ENCODE results near the gene TKTL1. TPM values are rescaled to one million over a fixed set of nuclear protein-coding genes. Genes with fewer than 3 reads are reported as not detected.
A peak's percentile ranks its signal among the peaks of the same experiment; 100 is the strongest.

The TKTL1 gene
- polyA plus RNA-seq, 3 donors, result 0.05 to 0.40 (median 0.11) TPM

- H3K27ac ChIP-seq (ENCODE audit: low read depth, low read length), result peak overlapping the region; percentile 83
- 3 to 53% (median 43%) methylated on average over 10 to 13 of the region's 13 CpGs for WGBS, 3 donors
Measured at GRCh38 chrX:154369449-154370299, 74.1 kb downstream of the TKTL1 start.

GRCh38 chrX:154370300-154371016 is 74.9 kb downstream of the TKTL1 start:
- WGBS, 3 donors, result 0 to 42% (median 37%) methylated on average over 2 to 63 of the region's 63 CpGs
- peak overlapping the region; percentile 38 for H3K27ac ChIP-seq (ENCODE audit: low read depth, low read length)

- 0 to 26% (median 1%) methylated on average over 30 to 77 of the region's 77 CpGs for WGBS, 3 donors
- H3K27ac ChIP-seq (ENCODE audit: low read depth, low read length), result no peak overlapping the region
Measured at GRCh38 chrX:154371017-154371788, 75.6 kb downstream of the TKTL1 start.

GRCh38 chrX:154371789-154372300 is 76.2 kb downstream of the TKTL1 start:
- H3K27ac ChIP-seq (ENCODE audit: low read depth, low read length), result no peak overlapping the region
- 5 to 40% (median 22%) methylated on average over 10 to 41 of the region's 43 CpGs for WGBS, 3 donors

GRCh38 chrX:154372612-154373022 is 77.0 kb downstream of the TKTL1 start:
- H3K27ac ChIP-seq (ENCODE audit: low read depth, low read length), result no peak overlapping the region
- 41 to 53% (median 46%) methylated on average over 3 to 5 of the region's 5 CpGs for WGBS, 3 donors

- H3K27ac ChIP-seq (ENCODE audit: low read depth, low read length), result no peak overlapping the region
- 8 to 43% (median 14%) methylated on average over 19 to 23 of the region's 23 CpGs for WGBS, 3 donors
Measured at GRCh38 chrX:154373340-154374306, 78.0 kb downstream of the TKTL1 start.

- WGBS, 3 donors, result 7 to 33% (median 17%) methylated on average over 29 to 87 of the region's 95 CpGs
- no peak within 1 kb of the TSS for H3K27ac ChIP-seq (ENCODE audit: low read depth, low read length)
Measured at GRCh38 chrX:154374313-154375155, 78.9 kb downstream of the TKTL1 start, which contains the start of gene FLNA. Gene FLNA (minus strand): TSS chrX:154374634. CDS start chrX:154371245, 3,389 bp downstream.

GRCh38 chrX:154375156-154375504 is 79.5 kb downstream of the TKTL1 start:
- H3K27ac ChIP-seq (ENCODE audit: low read depth, low read length), result no peak overlapping the region
- 58 to 82% (median 82%) methylated on average over 10 of the region's 10 CpGs for WGBS, 3 donors

- no peak overlapping the region for H3K27ac ChIP-seq (ENCODE audit: low read depth, low read length)
- WGBS, 3 donors, result 66 to 86% (median 80%) methylated on average over 3 of the region's 3 CpGs
Measured at GRCh38 chrX:154376774-154377173, 81.2 kb downstream of the TKTL1 start.

- peak overlapping the region; percentile 55 for H3K27ac ChIP-seq (ENCODE audit: low read depth, low read length)
Measured at GRCh38 chrX:154378059-154378798, 82.6 kb downstream of the TKTL1 start.

GRCh38 chrX:154378799-154379568 is 83.4 kb downstream of the TKTL1 start, which contains the start of gene EMD:
Gene EMD (plus strand): TSS chrX:154379295. CDS start chrX:154379485, 190 bp downstream.
- peak within 1 kb of the TSS; percentile 95 for H3K27ac ChIP-seq (ENCODE audit: low read depth, low read length)
- WGBS, 3 donors, result 0 to 34% (median 1%) methylated on average over 35 to 101 of the region's 103 CpGs

More at GRCh38 chrX:154378059-154378798, 82.6 kb downstream of the TKTL1 start:
- WGBS, 3 donors, result 1 to 41% (median 1%) methylated on average over 24 to 75 of the region's 79 CpGs

- WGBS, 3 donors, result 0 to 39% (median 1%) methylated on average over 14 to 38 of the region's 38 CpGs
- peak overlapping the region; percentile 95 for H3K27ac ChIP-seq (ENCODE audit: low read depth, low read length)
Measured at GRCh38 chrX:154379569-154379951, 84.0 kb downstream of the TKTL1 start.
